H1 (cell line): ENCODE data around the gene PRKCA.

ENCODE experiments used
- CTCF ChIP-seq, 3 experiments: IDR thresholded peaks; 1 replicate in 2 of 3; 2 replicates in 1 of 3; pipeline versions ENCODE4 v1.5.1 to v1.6.1; 2011; ENCODE audit warnings: low read length in 3 of 3, mild to moderate bottlenecking in 3 of 3, inconsistent platforms in 2 of 3, low read depth in 1 of 3, moderate library complexity in 1 of 3; ENCODE audit not compliant: insufficient read depth in 1 of 3; ENCODE audit errors: control extremely low read depth in 1 of 3
- EZH2 ChIP-seq: fragments of 200-600 bp; sonication (generic); IDR thresholded peaks from 2 replicates; pipeline ENCODE4 v1.7.1; 2012; ENCODE audit warnings: low read depth, mild to moderate bottlenecking, moderate library complexity, low read length, inconsistent platforms; ENCODE audit not compliant: severe bottlenecking
- SP2 ChIP-seq: IDR thresholded peaks from 2 replicates; pipeline ENCODE4 v1.6.1; 2012; ENCODE audit warnings: mild to moderate bottlenecking, low read length, inconsistent platforms

- no peak for TF ChIP-seq CTCF (IDR thresholded peaks at IDR 0.05; ENCODE audit: control extremely low read depth in 1 of 3, insufficient read depth in 1 of 3, low read depth in 1 of 3, low read length in 3 of 3)
- TF ChIP-seq EZH2: no peak
- TF ChIP-seq SP2: no peak
These were observed 270.7 kb downstream of the PRKCA start for GRCh38 chr17:66573078-66573477.
